HL-60 (cell line): ENCODE measurements around the gene PPFIA2.

Experiments
- DNase-seq, 2 experiments: peaks; one replicate each; pipeline ENCODE4 v3.0.0-alpha.2; 2010 to 2020; ENCODE audit warnings: low read depth in 1 of 2, low spot score in 1 of 2
- H3K27ac ChIP-seq: fragments of 250-450 bp; sonication (Bioruptor Pico); replicated peaks from 2 replicates; pipeline ENCODE4 v1.5.1; 2020; ENCODE audit warnings: mild to moderate bottlenecking, moderate library complexity
- H3K27me3 ChIP-seq: fragments of 250-450 bp; sonication (Bioruptor Pico); 2 replicates; pipeline ENCODE4 v1.5.1; 2021; ENCODE audit warnings: mild to moderate bottlenecking, moderate library complexity; ENCODE audit not compliant: insufficient read depth, poor library complexity, severe bottlenecking
- H3K4me3 ChIP-seq: replicated peaks from 2 replicates; pipeline ENCODE4 v1.5.1; 2011; ENCODE audit warnings: mild to moderate bottlenecking, control low read depth, low read length; ENCODE audit not compliant: insufficient read depth
- GABPA ChIP-seq: IDR thresholded peaks from 2 replicates; pipeline ENCODE4 v1.6.1; 2012; ENCODE audit warnings: low read depth
- POLR2AphosphoS5 ChIP-seq: IDR thresholded peaks from 2 replicates; pipeline ENCODE4 v1.6.1; 2012; ENCODE audit warnings: low read depth
- SPI1 ChIP-seq: IDR thresholded peaks from 2 replicates; pipeline ENCODE4 v1.6.1; 2012; ENCODE audit warnings: low read depth, mild to moderate bottlenecking, borderline replicate concordance
- TF ChIP-seq, protein P1 (sequence below): IDR thresholded peaks from 2 replicates; pipeline ENCODE4 v1.6.1; 2012; ENCODE audit warnings: low read depth; ENCODE audit not compliant: insufficient replicate concordance
- TF ChIP-seq, protein P2 (sequence below): IDR thresholded peaks from one replicate; pipeline ENCODE4 v1.5.1; 2011; ENCODE audit warnings: low read length, control low read depth, inconsistent platforms; ENCODE audit not compliant: insufficient read depth

The PPFIA2 gene

DNA sequence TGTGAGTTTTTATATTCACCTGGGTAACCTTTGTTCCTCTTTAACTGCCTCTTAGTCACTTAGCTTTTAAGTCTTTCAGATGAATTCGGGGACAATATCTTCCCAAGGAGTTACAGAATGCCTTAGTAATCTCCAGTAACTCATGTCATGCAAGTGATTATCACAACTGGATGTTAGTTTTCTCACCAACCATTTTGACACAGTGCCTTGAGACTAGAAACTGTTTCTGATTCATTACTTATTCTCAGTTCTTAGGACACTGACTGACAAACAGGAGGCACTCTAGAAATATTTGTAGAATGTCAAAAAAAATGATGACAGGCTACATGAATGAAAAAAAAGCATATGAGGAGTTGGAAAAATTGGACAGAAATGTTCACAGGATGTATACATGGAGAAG is 346.2 kb downstream of the PPFIA2 start:
- DNase-seq, result no peak
- TF ChIP-seq SPI1, result no peak
- TF ChIP-seq POLR2AphosphoS5, result no peak
- no peak for TF ChIP-seq GABPA
- TF ChIP-seq, protein P1, sequence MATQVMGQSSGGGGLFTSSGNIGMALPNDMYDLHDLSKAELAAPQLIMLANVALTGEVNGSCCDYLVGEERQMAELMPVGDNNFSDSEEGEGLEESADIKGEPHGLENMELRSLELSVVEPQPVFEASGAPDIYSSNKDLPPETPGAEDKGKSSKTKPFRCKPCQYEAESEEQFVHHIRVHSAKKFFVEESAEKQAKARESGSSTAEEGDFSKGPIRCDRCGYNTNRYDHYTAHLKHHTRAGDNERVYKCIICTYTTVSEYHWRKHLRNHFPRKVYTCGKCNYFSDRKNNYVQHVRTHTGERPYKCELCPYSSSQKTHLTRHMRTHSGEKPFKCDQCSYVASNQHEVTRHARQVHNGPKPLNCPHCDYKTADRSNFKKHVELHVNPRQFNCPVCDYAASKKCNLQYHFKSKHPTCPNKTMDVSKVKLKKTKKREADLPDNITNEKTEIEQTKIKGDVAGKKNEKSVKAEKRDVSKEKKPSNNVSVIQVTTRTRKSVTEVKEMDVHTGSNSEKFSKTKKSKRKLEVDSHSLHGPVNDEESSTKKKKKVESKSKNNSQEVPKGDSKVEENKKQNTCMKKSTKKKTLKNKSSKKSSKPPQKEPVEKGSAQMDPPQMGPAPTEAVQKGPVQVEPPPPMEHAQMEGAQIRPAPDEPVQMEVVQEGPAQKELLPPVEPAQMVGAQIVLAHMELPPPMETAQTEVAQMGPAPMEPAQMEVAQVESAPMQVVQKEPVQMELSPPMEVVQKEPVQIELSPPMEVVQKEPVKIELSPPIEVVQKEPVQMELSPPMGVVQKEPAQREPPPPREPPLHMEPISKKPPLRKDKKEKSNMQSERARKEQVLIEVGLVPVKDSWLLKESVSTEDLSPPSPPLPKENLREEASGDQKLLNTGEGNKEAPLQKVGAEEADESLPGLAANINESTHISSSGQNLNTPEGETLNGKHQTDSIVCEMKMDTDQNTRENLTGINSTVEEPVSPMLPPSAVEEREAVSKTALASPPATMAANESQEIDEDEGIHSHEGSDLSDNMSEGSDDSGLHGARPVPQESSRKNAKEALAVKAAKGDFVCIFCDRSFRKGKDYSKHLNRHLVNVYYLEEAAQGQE, result no peak
- TF ChIP-seq, protein P2, sequence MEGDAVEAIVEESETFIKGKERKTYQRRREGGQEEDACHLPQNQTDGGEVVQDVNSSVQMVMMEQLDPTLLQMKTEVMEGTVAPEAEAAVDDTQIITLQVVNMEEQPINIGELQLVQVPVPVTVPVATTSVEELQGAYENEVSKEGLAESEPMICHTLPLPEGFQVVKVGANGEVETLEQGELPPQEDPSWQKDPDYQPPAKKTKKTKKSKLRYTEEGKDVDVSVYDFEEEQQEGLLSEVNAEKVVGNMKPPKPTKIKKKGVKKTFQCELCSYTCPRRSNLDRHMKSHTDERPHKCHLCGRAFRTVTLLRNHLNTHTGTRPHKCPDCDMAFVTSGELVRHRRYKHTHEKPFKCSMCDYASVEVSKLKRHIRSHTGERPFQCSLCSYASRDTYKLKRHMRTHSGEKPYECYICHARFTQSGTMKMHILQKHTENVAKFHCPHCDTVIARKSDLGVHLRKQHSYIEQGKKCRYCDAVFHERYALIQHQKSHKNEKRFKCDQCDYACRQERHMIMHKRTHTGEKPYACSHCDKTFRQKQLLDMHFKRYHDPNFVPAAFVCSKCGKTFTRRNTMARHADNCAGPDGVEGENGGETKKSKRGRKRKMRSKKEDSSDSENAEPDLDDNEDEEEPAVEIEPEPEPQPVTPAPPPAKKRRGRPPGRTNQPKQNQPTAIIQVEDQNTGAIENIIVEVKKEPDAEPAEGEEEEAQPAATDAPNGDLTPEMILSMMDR, result no peak

DNA sequence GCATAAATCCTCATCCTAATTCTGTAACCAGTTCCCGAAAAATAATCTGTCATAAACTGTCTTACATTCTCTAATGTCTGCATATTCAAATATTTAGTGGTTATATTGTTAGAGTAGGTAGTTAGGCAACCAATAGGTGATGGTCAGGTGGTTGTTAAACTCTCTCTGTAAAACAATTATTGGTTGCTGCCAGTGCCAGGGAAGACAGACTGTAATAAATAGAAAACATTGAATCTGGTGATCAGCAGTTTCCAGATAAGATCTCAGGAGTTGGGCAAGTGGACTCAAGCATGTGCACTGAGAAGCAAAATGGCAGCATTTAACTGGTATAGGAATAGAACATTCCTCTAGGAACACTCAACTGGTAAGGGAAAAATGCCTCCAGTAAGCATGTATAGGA is 355.8 kb downstream of the PPFIA2 start:
- Histone ChIP-seq H3K27ac (no peak overlapping the region), H3K27me3 (no peaks in the 10 kb centered on the region), H3K4me3 (no peak overlapping the region)
- DNase-seq, result no peak
- TF ChIP-seq, protein P1, result no peak
- TF ChIP-seq, protein P2, result no peak
- TF ChIP-seq SPI1 (no peak), POLR2AphosphoS5 (no peak), GABPA (no peak)

More for the DNA sequence above, 346.2 kb downstream of the PPFIA2 start:
- H3K4me3 ChIP-seq, result no peak overlapping the region
- H3K27me3 ChIP-seq, result no peaks in the 10 kb centered on the region
- no peak overlapping the region for H3K27ac ChIP-seq

DNA sequence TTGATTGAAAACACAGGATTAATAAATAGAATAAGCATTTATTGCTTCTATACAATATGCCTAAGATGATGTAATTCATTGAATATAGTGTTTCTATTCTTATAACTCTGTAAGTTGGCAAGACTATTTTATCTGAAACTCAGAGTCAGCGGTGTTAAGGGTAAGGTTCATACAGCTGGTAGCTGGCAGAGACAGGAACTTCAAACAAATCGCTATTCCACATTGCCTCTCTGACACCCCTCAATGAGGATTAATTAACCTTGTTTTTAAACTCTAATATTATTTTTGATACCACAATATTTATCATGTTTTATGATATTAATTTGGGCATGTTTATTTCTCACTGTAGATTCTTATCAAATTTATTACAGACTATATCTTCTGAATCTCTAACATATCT is 357.9 kb downstream of the PPFIA2 start:
- H3K27ac ChIP-seq, result no peak overlapping the region
- no peak overlapping the region for H3K4me3 ChIP-seq
- no peaks in the 10 kb centered on the region for H3K27me3 ChIP-seq
- DNase-seq, result no peak
- no peak for TF ChIP-seq SPI1
- TF ChIP-seq GABPA, result no peak
- TF ChIP-seq, protein P1, result no peak
- no peak for TF ChIP-seq POLR2AphosphoS5
- TF ChIP-seq, protein P2, result no peak
